Mucosa of descending colon (tissue), 3 donors: ENCODE measurements around the gene OXA1L. TPM values are rescaled to one million over a fixed set of nuclear protein-coding genes. Genes with fewer than 3 reads are reported as not detected.

Source experiments
- ATAC-seq: fragments of 200-7000 bp; cut with Tn5 transposase; one replicate; pipeline ENCODE4 v1.9.1; 2020; ENCODE audit warnings: mild to moderate bottlenecking, moderate library complexity
- DNase-seq, 3 donors: peaks; one replicate each; pipeline ENCODE4 v3.0.0-alpha.2; 2020
- H3K36me3 ChIP-seq: fragments of 200-600 bp; one replicate; pipeline ENCODE4 v1.8.0; 2021; ENCODE audit warnings: low read depth, mild to moderate bottlenecking
- H3K4me1 ChIP-seq: fragments of 200-600 bp; one replicate; pipeline ENCODE4 v1.8.0; 2021; ENCODE audit warnings: low read depth, mild to moderate bottlenecking
- H3K4me3 ChIP-seq: fragments of 200-600 bp; one replicate; pipeline ENCODE4 v1.8.0; 2021; ENCODE audit warnings: mild to moderate bottlenecking
- H3K9me3 ChIP-seq: fragments of 200-600 bp; one replicate; pipeline ENCODE4 v1.8.0; 2021; ENCODE audit warnings: mild to moderate bottlenecking
- intact Hi-C, 2 donors: fragments of 100-400 bp; cut with DNase I in 1 of 2; cut with micrococcal nuclease in 1 of 2; formaldehyde crosslinking; loops; one replicate each; pipeline versions ENCODE4 v1.11.0 to v1.11.1; 2022; cut with DNase I, micrococcal nuclease
- total RNA-seq, 3 donors: library from RNA; stranded (reverse); fragmentation: NEBNext Ultra II Directional in 2 of 3; extraction: Animal tissue kit (Norgen Biotek cat#: 25700) in 2 of 3; gene quantifications; one replicate each; pipeline versions ENCODE4 v1.2.1 to v1.2.4, GENCODE V29; 2021 to 2023
- TF ChIP-seq, protein P1 (sequence below): fragments of 200-600 bp; IDR thresholded peaks from one replicate; pipeline ENCODE4 v1.8.0; 2022; ENCODE audit warnings: antibody characterized with exemption, mild to moderate bottlenecking
- donor health status: DM: no; HTN: no; CAD: no; lungs with moderate emphysema.
- donor health status: DM: no; HTN: no; CAD: no.
- donor health status: DM: no; HTN: yes; CAD: no.

OXA1L gene
- total RNA-seq, 3 donors from 2014 or later = 97.1 to 137 (median 115) TPM

DNA sequence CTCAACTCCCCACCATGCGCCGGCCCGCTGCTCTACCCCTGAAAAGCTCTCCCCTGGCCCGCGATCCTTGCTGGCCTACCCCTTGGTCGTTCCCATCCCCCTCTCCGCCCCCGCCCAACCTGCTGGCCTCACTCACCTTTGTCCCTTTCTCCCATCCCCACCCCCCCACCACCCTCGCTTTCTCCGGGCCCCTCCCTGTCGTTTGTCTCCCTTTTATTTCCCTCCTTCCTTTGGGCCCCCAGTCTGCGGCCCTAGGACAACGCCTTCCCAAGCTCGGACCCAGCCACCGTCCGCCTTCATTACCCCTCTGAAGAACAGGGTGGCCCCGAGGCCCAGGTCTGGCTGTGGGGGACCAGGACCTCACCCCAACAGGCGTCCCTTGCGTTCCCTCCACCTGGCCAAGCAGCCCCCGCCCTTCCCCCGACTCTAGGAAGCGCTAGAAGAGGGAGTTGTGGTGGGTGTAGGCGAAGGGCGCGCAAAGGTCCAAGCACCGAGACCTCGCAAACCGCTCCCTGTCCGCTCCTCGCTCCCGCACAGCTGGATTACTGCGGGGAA is 55.6 kb downstream of the OXA1L start:
- intact Hi-C loops = loop anchor here in 1 of 2 donors (2.0 kb wide), 1 partner anchor 79 kb away; no protein-coding TSS in a partner anchor
- ATAC-seq (no peak), DNase-seq (peak in 1 of 3 donors; percentile 26)
- Histone ChIP-seq H3K9me3 (no peaks in the 10 kb centered on the region), H3K4me1 (peaks cover 11% of the 10 kb centered on the region), H3K36me3 (no peaks in the 10 kb centered on the region), H3K4me3 (no peak overlapping the region)
- TF ChIP-seq, protein P1, sequence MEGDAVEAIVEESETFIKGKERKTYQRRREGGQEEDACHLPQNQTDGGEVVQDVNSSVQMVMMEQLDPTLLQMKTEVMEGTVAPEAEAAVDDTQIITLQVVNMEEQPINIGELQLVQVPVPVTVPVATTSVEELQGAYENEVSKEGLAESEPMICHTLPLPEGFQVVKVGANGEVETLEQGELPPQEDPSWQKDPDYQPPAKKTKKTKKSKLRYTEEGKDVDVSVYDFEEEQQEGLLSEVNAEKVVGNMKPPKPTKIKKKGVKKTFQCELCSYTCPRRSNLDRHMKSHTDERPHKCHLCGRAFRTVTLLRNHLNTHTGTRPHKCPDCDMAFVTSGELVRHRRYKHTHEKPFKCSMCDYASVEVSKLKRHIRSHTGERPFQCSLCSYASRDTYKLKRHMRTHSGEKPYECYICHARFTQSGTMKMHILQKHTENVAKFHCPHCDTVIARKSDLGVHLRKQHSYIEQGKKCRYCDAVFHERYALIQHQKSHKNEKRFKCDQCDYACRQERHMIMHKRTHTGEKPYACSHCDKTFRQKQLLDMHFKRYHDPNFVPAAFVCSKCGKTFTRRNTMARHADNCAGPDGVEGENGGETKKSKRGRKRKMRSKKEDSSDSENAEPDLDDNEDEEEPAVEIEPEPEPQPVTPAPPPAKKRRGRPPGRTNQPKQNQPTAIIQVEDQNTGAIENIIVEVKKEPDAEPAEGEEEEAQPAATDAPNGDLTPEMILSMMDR = no peak

Other genes starting within 250 kb of the OXA1L start
- 100 to 1,000 TPM; 124 to 148 (median 140) TPM for gene DAD1, start 177.5 kb upstream of the OXA1L start, total RNA-seq
- 10 to 100 TPM; 19.3 to 28.4 (median 26.3) TPM for gene ABHD4, start 168.4 kb upstream of the OXA1L start, total RNA-seq
- not detected for gene OR6J1, start 122.3 kb upstream of the OXA1L start, total RNA-seq
- gene SLC7A7, start 48.7 kb downstream of the OXA1L start, total RNA-seq = 10 to 100 TPM in 2 of 3 donors, 1 to 10 TPM in 1; 7.6 to 13.7 (median 13.2) TPM
- gene MRPL52, start 63.2 kb downstream of the OXA1L start, total RNA-seq = 10 to 100 TPM; 59.1 to 79.1 (median 64.5) TPM
- gene MMP14, start 69.9 kb downstream of the OXA1L start, total RNA-seq = 100 to 1,000 TPM in 2 of 3 donors, 10 to 100 TPM in 1; 48.1 to 161 (median 104) TPM
- 100 to 1,000 TPM; 218 to 276 (median 245) TPM for gene LRP10, start 105.1 kb downstream of the OXA1L start, total RNA-seq
- gene REM2, start 116.5 kb downstream of the OXA1L start, total RNA-seq = under 1 TPM; 0.35 to 0.66 (median 0.51) TPM
- gene RBM23, start 152.5 kb downstream of the OXA1L start, total RNA-seq = 10 to 100 TPM; 74.1 to 97.9 (median 75.3) TPM
- 10 to 100 TPM; 47.7 to 55.1 (median 50.2) TPM for gene PRMT5, start 162.7 kb downstream of the OXA1L start, total RNA-seq
- 10 to 100 TPM; 34.0 to 42.8 (median 41.4) TPM for gene HAUS4, start 190.4 kb downstream of the OXA1L start, total RNA-seq
- 1 to 10 TPM; 1.5 to 4.7 (median 2.3) TPM for gene AJUBA, start 215.9 kb downstream of the OXA1L start, total RNA-seq
- gene C14orf93, start 243.5 kb downstream of the OXA1L start, total RNA-seq = 10 to 100 TPM; 11.0 to 16.3 (median 11.8) TPM